NCI-H2227 (cell line): ENCODE results near the gene SH3RF3.

Source experiments
- DNase-seq: peaks from one replicate; lab custom pipeline; 2025; ENCODE audit not compliant: unreplicated experiment; lab: John Stamatoyannopoulos, UW

SH3RF3 gene

DNA sequence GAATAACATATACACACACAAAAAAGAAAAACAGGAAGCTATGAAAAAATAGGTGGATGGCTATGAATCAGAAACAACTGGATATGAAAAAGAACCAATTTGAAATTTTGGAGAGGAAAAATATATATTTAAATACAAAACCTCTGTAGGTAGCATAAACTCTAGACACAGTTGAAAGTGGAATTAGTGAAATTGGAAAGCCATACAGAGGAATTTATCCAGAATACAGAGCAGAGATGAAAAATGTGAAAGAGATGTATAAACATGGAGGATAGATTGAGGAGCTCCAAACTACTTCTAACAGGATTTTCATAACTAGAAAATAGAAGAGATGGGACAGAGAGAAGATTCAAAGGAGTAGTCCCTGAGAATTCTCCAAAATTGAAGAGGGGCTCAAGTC lies 315.9 kb downstream of the SH3RF3 start:
- no peak for DNase-seq

- DNase-seq, result peak; percentile 34
Observed at GRCh38 chr2:109446278-109447131, 317.5 kb downstream of the SH3RF3 start.

DNA sequence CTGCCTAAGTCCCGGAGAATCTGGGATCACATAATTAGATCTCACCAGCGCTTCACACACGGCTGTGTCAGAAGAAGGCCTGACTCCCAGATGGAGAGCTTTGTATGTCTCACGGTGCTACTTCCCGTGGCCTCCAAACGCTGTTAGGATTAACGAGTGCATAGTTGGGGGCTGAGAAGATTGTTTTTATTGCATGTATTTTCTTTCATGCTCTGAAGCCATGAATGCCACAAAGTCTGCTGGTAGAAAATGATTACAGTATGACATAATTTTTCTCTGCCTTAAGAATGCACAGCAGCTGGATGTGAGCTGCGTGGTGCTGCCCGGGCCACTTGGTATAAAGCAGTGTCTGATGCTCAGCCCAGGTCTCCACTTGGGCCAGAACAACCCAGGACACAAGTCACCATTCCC lies 318.3 kb downstream of the SH3RF3 start:
- DNase-seq, result peak; percentile 60

- DNase-seq, result peak; percentile 20
Observed at GRCh38 chr2:109447776-109448175, 318.8 kb downstream of the SH3RF3 start.

DNA sequence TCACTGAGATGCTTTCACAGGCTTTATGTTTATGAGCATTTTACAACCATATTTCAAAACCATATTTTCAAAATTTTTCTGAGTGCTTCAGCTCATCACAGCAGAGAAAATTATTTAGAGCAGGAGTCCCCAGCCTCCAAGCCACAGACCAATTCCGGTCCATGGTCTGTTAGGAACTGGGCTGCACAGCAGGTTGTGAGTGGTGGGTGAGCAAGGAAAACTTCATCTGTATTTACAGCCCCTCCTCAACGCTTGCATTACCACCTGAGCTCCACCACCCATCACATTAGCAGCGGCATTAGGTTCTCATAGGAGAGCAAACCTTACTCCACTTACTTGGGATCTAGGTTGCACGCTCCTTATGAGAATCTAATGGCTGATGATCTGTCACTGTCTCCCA lies 319.2 kb downstream of the SH3RF3 start:
- no peak for DNase-seq

DNA sequence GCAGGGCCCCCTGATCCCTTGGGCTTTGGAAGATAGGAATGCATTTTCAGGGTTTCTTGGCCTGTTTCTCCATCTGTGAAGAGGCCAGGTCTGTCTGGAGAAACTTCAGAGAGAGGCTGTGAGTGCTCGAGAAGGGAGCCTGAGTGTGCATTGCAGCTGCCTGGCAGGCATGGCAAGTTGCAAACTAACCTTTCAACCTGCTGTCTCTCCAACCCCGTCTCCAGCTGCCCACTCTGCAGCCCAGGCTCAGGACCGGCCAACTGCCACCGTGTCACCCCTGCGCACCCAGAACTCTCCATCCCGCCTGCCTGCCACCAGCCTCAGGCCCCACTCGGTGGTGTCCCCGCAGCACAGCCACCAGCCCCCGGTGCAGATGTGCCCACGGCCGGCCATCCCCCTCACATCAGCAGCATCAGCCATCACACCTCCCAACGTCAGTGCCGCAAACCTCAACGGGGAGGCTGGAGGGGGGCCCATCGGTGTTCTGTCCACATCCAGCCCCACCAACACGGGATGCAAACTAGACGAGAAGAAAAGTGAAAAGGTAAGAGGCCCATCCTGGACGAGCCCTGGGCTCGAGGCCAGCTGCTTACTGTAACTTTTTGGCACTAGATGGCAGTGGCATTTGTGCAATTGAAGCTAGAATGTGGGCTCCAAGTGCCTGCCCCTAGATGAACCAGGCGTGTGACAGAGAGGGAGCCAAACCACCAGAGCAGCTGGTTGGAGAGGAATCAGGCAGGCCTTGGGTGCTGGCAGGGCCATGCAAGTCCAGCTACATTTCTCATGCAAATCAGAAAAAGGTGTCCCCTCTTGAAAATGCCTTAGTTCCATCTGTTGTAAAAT lies 320.2 kb downstream of the SH3RF3 start:
- DNase-seq, result no peak

GRCh38 chr2:109450574-109451273 lies 321.7 kb downstream of the SH3RF3 start:
- no peak for DNase-seq

GRCh38 chr2:109451671-109452070 lies 322.7 kb downstream of the SH3RF3 start:
- DNase-seq, result no peak

GRCh38 chr2:109452318-109453305 lies 323.6 kb downstream of the SH3RF3 start:
- DNase-seq, result no peak

DNA sequence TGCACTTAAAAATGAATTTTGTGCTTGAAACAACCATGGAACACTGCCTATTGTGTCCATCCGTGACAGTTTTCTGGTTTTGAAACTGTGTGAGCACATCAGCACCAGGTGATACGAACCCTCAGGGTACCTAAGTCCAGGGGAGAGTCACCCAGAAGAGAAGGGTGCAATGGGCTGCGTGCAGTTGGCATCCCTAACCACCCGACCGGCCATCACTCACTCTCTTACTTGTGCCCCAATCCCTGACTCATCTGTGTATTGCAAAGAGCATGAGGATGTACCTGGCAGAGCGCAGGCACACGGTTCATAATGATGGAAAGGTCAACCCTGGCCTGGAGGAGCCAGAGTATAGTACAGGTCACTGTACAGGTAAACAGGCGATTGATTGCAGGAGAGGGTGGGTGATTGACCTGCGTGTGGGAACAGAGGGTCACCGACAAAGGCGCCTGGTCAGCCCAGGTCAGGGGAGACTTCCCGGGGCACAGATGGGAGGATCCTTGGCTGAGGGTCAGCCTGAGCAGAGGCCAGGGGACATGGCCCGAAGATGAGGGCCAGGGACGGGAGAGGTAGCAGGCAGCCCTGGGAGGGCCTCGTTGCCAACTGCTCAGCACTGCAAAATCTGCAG lies 324.5 kb downstream of the SH3RF3 start:
- no peak for DNase-seq

DNA sequence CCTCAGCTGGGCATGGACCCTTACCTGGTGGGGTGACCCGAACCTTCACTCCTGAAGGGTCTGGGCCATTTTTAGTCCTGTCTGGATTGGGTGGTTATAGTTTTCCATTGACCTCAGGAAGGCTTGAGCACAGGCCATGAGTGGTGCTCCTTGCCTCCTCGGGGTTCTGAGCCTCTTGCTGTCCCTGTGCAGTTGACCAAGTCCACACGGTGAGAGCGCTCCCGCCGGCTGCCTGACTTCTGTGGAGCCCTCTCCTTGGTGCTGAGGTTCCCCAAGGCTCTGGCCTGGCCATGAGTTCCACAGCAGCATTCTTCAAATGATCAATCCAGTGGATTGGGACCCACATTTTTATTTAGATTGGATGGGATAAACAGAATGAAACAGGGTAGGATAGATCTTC lies 325.3 kb downstream of the SH3RF3 start:
- no peak for DNase-seq

GRCh38 chr2:109454765-109455394 lies 325.9 kb downstream of the SH3RF3 start:
- DNase-seq, result no peak

DNA sequence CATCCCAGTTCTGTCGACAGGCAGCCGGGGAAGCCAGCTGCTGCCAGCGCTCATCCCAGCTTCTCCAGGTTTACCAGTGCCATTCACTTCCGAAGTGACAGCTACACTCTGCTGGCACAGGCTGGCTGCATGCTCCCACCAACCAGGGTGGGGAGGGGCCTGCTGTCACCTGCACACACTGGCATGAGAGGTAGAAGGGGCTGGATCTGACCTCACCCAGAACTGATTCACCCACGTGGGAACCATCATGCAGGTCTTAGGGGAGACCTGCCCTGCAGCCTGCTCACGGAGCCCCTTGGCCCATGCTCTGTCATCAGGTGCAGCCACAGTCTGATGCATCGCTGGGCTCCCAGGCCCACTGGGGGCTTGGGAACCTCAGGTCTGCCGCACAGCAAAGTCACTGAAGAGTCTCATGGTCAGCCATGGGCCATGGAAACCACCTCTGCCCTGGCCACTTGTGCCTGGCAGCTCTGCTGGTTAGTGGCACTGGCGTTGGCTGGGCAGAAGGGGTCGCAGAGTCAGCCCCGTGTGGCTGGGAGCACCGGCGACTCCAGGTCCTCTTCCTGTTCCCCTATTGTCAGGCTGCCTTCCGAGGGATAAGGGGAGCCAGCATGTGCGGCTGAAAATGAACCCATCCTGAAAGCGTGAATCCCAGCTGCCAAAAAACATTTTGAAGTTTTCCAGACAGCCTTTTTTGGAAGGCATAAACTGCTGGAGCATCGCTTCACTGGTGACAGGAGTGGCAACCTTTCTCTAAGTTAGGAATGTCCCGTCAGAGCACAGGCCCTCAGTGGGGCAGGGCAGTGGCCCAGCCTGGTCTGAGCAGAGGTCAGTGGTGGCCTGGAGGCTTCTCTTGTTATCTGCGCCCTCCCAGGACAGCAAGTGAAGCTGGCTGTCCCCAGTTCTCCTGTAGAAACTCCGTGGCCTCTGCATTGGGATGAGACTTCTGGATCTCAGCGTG lies 327.0 kb downstream of the SH3RF3 start:
- DNase-seq, result no peak

DNA sequence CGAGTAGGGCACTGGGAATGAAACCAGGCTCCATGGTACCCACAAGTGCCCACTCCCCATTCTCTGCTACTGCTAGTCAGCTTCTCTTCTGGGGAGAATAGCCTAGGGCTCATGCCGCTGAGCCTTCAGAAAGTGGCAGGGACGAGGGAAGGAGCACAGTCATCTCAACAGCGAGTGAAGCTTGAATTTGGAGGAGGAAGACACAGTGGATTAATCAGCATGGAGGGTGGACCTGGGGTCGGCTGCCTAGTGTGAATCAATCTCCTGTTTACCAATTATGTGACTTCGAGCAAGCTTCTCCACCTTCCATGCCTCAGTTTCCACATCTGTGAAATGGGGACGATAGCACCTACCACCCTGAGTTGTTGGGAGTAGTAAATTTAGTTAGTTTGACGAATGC lies 327.8 kb downstream of the SH3RF3 start:
- no peak for DNase-seq

DNA sequence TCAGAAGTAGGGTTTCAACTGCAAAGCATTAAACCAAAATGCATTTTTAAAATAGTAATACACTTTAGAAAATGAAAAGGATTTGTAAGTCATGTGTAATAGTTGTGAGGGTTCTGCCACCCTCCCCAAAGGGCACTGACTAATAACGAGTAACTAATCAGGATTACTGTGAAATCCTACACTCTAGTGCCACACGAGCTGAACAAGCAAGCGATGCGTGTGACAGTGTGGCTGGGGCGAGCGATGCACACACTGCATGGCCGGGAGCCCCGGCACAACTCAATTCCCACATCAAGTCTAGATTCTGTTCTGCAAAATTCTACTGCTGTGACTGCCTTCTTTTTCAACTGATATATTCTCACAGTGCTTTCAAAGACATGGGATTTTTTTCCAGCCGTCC lies 328.4 kb downstream of the SH3RF3 start:
- no peak for DNase-seq

DNA sequence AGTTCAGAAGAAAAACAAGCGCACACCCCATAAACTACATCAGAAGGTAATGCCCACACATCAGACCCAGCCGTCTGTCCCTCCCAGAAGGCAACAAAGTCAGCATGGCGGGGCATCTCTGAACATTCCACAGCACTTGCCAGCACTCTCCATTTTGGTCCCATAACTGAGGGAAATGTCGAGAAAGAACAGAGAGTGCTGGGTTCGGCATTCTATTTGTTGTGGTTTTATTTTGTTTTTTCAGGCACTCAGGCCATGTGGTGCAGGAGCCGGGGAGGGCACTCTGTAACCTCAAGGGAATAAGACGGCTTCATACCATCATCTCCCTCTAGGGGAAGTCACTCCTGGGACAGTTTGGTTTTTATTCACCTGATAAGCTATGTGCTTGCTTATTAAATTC lies 328.8 kb downstream of the SH3RF3 start:
- DNase-seq, result no peak

GRCh38 chr2:109458512-109458911 lies 329.5 kb downstream of the SH3RF3 start:
- DNase-seq, result no peak

DNA sequence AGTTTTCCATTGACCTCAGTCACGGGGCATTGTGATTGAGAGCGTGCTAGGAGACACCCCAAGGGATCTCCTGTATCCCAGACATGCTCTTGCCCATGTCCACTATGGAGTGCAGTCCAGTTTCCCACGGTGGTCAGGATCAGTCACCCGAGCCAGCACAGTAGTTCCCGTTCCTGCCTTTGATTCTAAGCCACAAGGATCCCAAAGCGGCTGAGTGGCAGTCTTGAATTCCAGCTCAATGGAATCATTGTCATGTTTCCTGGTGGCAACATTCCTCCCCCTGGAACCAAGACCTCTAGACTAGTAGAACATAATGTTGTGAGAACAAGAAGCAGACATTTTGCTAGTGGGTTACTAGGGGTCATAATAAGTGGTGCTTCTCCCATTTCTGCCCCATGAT lies 330.5 kb downstream of the SH3RF3 start:
- no peak for DNase-seq
